Measurements from ENCODE around the gene GHRHR. TPM values are rescaled to one million over a fixed set of nuclear protein-coding genes. Genes with fewer than 3 reads are reported as not detected.

GHRHR gene
- total and polyA plus RNA-seq, 9 donors: not detected

DNA sequence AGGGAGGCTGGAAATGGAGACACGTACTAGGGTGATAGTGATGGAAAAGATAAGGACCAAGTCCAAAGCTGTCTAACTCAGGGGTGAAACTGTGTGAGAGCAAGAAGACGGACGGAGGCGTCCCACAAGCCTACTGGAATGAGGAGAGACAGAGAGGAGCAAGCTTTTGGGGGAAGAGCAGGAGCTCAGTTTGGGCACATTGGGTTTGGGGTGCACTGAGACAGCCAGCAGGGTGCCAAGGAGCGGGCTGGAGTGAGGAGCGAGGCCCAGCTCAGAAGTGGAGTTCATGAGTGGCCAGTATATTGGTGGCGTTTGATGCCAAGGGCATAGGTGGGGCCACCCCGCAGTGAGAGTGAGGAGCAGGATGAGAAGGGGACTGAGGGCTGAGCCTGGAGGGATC lies 22.6 kb downstream of the GHRHR start:
- H3K4me1 ChIP-seq (ENCODE audit: insufficient read depth): peaks cover 5% of the 10 kb centered on the region
- no peaks in the 10 kb centered on the region for H3K9me3 ChIP-seq
- H3K4me3 ChIP-seq: no peak overlapping the region
- TF ChIP-seq POLR2A (IDR thresholded peaks at IDR 0.05) (no peak), EP300 (IDR thresholded peaks at IDR 0.05) (no peak)
- TF ChIP-seq, protein P1, sequence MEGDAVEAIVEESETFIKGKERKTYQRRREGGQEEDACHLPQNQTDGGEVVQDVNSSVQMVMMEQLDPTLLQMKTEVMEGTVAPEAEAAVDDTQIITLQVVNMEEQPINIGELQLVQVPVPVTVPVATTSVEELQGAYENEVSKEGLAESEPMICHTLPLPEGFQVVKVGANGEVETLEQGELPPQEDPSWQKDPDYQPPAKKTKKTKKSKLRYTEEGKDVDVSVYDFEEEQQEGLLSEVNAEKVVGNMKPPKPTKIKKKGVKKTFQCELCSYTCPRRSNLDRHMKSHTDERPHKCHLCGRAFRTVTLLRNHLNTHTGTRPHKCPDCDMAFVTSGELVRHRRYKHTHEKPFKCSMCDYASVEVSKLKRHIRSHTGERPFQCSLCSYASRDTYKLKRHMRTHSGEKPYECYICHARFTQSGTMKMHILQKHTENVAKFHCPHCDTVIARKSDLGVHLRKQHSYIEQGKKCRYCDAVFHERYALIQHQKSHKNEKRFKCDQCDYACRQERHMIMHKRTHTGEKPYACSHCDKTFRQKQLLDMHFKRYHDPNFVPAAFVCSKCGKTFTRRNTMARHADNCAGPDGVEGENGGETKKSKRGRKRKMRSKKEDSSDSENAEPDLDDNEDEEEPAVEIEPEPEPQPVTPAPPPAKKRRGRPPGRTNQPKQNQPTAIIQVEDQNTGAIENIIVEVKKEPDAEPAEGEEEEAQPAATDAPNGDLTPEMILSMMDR (IDR thresholded peaks at IDR 0.05): no peak
- no peak for DNase-seq
- H3K27me3 ChIP-seq: no peaks in the 10 kb centered on the region
- no peak overlapping the region for H3K27ac ChIP-seq
- no peaks in the 10 kb centered on the region for H3K36me3 ChIP-seq
- 91 to 94% (median 93%) methylated on average over 8 of the region's 8 CpGs for WGBS, 3 donors
- intact Hi-C loops (cut with DNase I): loop anchor here in 3 of 4 donors (2.0 to 10.0 kb wide), 3 partner anchors 128 to 136 kb away; no protein-coding TSS in a partner anchor

DNA sequence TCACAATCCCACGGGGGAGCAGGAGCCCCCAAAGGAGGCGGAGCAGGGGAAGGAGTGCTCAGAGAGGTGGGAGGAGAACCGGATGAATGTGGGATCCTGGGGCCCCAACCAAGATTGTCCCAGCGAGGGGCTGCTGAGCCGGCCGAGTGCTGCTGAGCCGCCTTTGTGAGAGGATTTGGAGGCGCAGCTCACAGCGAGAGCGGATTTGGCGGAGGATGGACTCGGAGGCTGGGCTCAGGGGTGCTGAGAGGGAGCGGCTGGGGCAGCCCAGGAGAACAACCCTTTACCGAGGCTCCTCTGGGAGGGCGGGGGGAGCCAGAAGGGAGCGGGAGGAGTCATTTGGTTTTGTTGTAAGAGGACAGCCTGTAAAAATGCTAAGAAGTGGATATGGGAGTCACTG lies 23.0 kb downstream of the GHRHR start:
- no peaks in the 10 kb centered on the region for H3K9me3 ChIP-seq
- no peaks in the 10 kb centered on the region for H3K27me3 ChIP-seq
- intact Hi-C loops (cut with DNase I): loop anchor here in 3 of 4 donors (2.0 to 10.0 kb wide), 3 partner anchors 128 to 136 kb away; no protein-coding TSS in a partner anchor
- peaks cover 5% of the 10 kb centered on the region for H3K4me1 ChIP-seq (ENCODE audit: insufficient read depth)
- no peak for DNase-seq
- H3K36me3 ChIP-seq: no peaks in the 10 kb centered on the region
- H3K4me3 ChIP-seq: no peak overlapping the region
- TF ChIP-seq, protein P1 (IDR thresholded peaks at IDR 0.05): no peak
- TF ChIP-seq EP300 (IDR thresholded peaks at IDR 0.05): no peak
- TF ChIP-seq POLR2A (IDR thresholded peaks at IDR 0.05): no peak
- H3K27ac ChIP-seq: no peak overlapping the region
- WGBS, 3 donors: 60 to 70% (median 61%) methylated on average over 16 of the region's 16 CpGs

DNA sequence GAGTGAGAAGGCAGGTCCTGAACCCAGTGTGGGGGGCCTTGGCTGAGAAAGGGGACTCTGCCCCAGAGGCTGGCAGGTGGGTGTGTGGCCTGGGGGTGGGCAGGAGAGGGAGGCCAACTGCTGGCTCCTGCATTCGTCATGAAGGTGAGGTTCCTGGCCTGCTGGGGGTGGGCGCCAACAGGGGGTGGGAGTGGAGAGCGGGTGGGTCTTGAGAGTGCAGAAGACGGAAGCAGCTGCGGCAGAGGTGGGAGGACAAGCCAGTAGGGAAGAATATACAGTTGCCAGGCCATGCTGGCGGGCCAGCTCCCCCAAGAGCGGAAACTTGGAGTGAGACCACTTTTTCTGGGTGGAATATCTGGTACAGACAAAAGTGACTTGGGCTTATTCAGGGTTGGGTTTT lies 23.4 kb downstream of the GHRHR start:
- Histone ChIP-seq H3K4me1 (ENCODE audit: insufficient read depth) (peaks cover 5% of the 10 kb centered on the region), H3K9me3 (no peaks in the 10 kb centered on the region), H3K36me3 (no peaks in the 10 kb centered on the region), H3K27ac (no peak overlapping the region), H3K4me3 (no peak overlapping the region), H3K27me3 (no peaks in the 10 kb centered on the region)
- WGBS, 3 donors: 77 to 81% (median 79%) methylated on average over 7 of the region's 7 CpGs
- intact Hi-C loops (cut with DNase I): loop anchor here in 3 of 4 donors (2.0 to 10.0 kb wide), 3 partner anchors 128 to 135 kb away; no protein-coding TSS in a partner anchor
- TF ChIP-seq EP300 (IDR thresholded peaks at IDR 0.05) (no peak), POLR2A (IDR thresholded peaks at IDR 0.05) (no peak)
- TF ChIP-seq, protein P1 (IDR thresholded peaks at IDR 0.05): no peak
- no peak for DNase-seq

DNA sequence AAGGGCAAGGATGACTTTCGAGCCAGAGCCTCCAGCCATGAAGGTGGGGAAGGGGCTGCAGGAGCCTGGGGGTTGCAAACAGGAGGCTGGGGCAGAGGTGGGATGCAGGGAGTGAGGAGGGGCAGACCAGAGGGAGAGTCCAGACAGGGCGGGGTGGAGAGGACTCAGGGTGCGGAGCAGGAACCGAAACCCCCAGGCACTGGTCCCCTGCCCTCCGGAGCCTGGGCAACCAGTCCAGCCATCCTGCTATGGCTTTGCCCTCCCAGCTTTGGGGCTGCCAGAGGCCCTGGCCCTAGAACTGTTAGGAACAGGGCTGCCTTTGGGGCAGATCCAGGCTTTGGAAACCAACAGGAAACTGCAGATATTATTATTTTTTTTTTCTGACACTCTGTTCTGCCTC lies 24.2 kb downstream of the GHRHR start:
- H3K36me3 ChIP-seq: no peaks in the 10 kb centered on the region
- H3K4me3 ChIP-seq: no peak overlapping the region
- H3K27ac ChIP-seq: no peak overlapping the region
- H3K4me1 ChIP-seq (ENCODE audit: insufficient read depth): peaks cover 5% of the 10 kb centered on the region
- H3K27me3 ChIP-seq: no peaks in the 10 kb centered on the region
- intact Hi-C loops (cut with DNase I): loop anchor here in 3 of 4 donors (2.0 to 10.0 kb wide), 3 partner anchors 127 to 134 kb away; no protein-coding TSS in a partner anchor
- DNase-seq: no peak
- TF ChIP-seq, protein P1 (IDR thresholded peaks at IDR 0.05): no peak
- TF ChIP-seq POLR2A (IDR thresholded peaks at IDR 0.05) (no peak), EP300 (IDR thresholded peaks at IDR 0.05) (no peak)
- WGBS, 3 donors: 90 to 94% (median 92%) methylated on average over 5 of the region's 5 CpGs
- no peaks in the 10 kb centered on the region for H3K9me3 ChIP-seq
